CD4-positive, alpha-beta T cell treated with Interleukin-6 at 100 ng/mL for 8 hours (primary cell): ENCODE data around the gene GRAMD1B.
A peak's percentile ranks its signal among the peaks of the same experiment; 100 is the strongest.
"Not testable (repeated sequence)": the region's sequence is repeated elsewhere in the genome, so short reads cannot be mapped to it uniquely, and the experiment has no call there.

Source experiments
- DNase-seq: peaks from one replicate; pipeline ENCODE4 v3.0.0-alpha.2; 2020; ENCODE audit warnings: mixed read lengths, low spot score

The GRAMD1B gene

GRCh38 chr11:123509737-123510578 is 79.9 kb downstream of the GRAMD1B start:
- no peak for DNase-seq

- no peak for DNase-seq
Observed at GRCh38 chr11:123510579-123510905, 80.5 kb downstream of the GRAMD1B start.

DNA sequence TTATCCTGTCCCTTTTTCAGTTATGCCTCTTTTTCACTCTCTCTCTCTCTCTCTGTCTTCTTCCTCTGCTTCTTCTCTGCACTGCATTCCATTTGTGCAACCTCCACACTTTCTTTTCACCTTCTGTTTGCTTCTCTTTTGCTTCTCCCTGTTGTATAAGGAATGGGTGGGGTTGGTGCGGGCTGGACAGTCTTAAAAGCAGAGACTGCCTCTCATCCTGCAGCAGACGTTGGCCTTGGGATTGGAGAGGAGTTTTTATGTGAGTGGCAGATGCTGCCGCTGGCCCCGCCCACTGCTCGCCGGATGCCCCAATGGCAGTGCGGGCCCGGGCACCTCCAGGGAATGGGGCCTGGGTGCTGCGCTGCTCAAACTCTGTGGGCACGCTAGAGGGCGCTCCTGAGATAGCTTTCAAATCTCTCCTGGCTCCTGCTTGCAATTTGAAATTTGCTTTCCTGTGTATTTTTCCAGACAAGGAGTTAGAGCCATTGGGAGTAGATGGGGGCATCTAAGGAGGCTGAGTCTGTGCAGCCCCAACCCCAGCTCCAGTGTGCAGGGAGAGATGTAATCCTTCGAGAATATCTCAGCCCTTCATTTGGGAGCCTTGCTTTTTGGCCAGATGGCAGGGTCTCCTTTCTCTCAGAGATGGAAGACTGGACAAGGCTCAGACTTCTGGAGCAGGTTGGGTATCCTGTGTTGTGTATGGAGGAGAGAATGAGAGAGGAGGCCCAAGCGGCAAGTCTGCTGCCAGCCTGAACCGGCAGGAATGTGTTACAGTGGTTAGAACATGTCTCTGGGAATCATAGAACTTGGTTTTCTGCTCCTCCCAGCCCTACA is 81.2 kb downstream of the GRAMD1B start:
- DNase-seq: peak; percentile 50

DNA sequence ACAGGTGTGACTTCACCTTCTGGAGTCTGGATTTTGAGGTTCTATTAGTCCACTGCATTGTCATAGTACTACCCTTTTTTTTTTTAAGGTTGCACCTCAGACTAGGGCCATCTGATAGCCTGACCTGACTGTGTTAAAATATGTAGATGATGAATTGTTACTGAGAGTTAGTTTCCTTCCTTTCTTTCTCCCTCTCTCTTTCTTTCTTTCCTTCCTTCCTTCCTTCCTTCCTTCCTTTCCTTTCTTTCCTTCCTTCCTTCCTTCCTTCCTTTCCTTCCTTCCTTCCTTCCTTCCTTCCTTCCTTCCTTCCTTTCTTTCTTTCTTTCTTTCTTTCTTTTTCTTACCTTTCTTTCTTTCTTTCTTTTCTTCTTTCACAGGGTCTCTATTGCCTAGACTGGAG is 83.2 kb downstream of the GRAMD1B start:
- not testable (repeated sequence) for DNase-seq

- DNase-seq: no peak
Observed at GRCh38 chr11:123516238-123516637, 86.2 kb downstream of the GRAMD1B start.

DNA sequence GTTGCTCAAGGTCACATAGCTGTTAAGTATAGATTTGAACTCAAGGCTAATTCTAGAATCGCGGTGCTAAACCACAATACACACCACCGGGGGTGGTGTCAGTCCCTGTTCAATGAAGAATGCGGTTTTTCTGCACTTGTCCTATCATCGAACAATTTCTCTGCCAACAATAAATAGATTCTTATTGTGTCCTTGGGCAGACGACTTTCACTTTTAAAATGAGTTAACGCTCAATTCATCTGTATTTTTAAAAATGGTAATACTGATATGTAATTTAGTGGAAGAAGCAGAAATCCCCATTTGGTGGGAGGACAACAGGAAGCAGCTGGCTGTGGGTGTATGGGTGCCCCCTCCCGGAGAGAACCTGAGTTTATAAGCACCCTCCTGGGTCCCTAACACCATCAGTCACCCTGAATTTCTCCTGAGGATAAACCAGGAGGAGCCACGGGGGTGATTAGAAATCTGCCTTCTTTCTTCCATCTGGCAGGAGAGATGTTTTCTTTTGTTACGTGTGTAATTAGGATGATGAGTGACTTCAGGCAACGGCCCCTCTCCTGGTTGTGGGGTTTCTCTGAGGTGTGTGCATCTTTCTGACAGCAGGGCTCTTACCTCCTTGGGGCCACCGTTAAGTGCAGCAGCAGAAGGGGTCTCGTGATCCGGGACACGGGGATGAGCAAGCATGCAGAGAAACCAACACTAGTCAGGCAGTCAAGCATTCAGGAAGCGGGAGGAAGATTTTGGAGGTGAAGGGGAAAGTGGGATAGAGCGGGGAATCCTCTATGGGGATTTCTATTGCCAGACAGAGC is 87.7 kb downstream of the GRAMD1B start:
- no peak for DNase-seq

DNA sequence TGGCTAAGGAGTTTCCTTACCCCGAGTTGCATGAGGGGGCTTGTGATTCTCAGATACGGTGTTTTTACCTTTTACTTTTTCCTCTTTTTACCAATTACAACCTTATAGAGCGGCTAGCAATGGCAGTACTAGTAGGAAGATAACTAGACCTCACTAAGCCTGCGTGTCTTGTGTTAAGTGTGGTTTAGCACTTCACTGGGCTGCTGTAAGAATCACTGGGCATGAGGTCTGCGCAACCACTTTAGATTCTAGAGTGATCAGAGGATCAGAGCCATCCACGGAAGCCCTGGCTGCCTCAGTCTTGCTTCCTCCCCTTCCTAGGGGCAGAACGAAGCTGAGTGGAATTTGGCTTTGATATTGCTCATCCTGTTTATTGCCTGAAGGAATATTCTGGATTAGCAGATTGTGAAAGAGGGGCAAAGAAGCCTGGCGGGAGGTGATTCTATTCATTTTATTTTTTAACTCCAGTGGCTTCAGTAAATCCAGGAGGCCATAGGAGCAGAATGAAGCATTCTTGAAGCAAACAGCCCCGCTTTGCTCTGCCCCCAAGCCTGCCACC is 88.5 kb downstream of the GRAMD1B start:
- no peak for DNase-seq

DNA sequence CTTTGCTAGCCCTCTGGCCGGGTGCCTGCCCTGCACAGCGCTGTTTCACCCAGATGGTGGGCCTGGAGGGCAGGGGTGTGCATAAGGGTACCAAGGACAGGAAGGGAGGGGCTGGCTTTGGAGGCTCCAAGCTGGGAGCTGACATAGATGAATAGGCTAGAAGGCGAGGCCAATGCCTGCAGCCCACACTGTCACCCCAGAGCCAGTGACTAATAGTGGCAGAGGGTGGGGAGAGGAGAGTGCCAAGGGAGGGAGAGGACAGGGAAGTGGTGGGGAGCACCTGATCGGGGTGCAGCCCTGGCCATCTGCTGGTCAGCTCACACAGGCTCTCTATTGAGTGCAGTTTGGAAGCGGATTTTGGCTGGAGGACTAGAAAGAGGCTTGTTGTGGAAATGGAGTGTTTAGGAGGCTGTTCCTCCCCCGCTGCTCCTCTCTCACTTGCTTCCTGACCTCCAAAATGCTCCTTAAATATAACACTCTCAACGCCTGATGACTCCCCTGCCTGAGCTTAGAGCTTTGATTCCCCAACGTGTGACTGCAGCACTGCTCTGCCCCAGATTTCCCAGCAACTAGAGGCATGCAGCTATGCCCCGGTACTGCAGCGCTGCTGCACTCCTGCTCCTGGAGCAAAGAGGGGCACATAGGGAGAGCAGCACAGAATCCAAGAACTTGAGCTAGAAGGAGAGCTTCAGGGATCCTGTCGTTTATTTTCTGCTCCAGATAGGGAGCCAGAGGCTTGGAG is 89.2 kb downstream of the GRAMD1B start:
- DNase-seq: no peak

GRCh38 chr11:123519797-123520193 is 89.7 kb downstream of the GRAMD1B start:
- no peak for DNase-seq

GRCh38 chr11:123520476-123520875 is 90.4 kb downstream of the GRAMD1B start:
- not testable (repeated sequence) for DNase-seq

DNA sequence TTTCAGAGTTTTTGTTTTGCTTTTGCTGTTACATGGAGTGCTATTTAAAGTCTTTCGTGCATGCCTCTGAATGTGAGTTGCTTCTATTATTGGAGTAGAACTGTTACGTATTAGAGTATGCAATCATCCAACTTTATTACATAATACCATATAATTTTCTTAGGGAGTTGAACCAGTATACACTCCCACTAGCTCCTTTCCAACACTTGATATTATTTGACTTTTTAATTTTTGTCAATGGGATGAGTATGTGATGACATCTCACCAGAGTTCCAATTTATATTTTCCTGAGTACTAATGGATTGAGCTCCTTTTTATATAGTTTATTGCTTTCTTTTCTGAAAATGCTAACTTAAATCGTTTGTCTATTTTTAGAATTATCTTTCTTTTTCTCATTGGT is 90.9 kb downstream of the GRAMD1B start:
- DNase-seq: no peak

- no peak for DNase-seq
Observed at GRCh38 chr11:123521930-123522329, 91.9 kb downstream of the GRAMD1B start.

GRCh38 chr11:123523539-123523938 is 93.5 kb downstream of the GRAMD1B start:
- DNase-seq: no peak

DNA sequence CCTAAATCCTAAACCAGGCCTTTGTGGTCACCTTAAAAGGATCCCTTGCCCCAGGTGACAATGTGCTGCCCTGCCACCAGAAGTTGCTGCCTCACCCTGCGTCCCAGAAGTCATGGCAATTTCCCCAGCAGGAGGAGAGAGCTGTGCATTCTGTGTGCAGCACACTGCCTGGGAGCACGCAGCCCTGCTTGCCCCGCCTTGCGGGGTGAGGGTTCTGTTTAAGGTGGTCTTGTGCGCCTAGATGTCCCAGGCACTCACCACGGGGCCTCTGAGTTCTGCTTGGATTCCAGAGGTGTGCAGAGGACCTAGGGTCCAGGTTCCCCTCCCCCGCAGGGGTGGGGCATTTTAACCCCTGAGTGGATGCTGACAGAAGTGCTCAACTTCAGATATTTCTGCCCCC is 95.0 kb downstream of the GRAMD1B start:
- no peak for DNase-seq

- no peak for DNase-seq
Observed at GRCh38 chr11:123525511-123525918, 95.4 kb downstream of the GRAMD1B start.

GRCh38 chr11:123526027-123526805 is 96.1 kb downstream of the GRAMD1B start:
- DNase-seq: no peak

- DNase-seq: no peak
Observed at GRCh38 chr11:123526918-123527317, 96.8 kb downstream of the GRAMD1B start.

- no peak for DNase-seq
Observed at GRCh38 chr11:123527526-123527925, 97.5 kb downstream of the GRAMD1B start.

GRCh38 chr11:123527947-123528346 is 97.9 kb downstream of the GRAMD1B start:
- DNase-seq: no peak

- no peak for DNase-seq
Observed at GRCh38 chr11:123531325-123531724, 101.3 kb downstream of the GRAMD1B start.

- no peak for DNase-seq
Observed at GRCh38 chr11:123532131-123532530, 102.1 kb downstream of the GRAMD1B start.
